GM18951 (cell line): ENCODE results near the gene WFDC10B.
"Not testable (repeated sequence)": the region's sequence is repeated elsewhere in the genome, so short reads cannot be mapped to it uniquely, and the experiment has no call there.

Source experiments
- POLR2A ChIP-seq: IDR thresholded peaks from 4 replicates; pipeline ENCODE4 v1.6.1; 2011; ENCODE audit warnings: mild to moderate bottlenecking; ENCODE audit not compliant: insufficient read length, insufficient read depth; ENCODE audit errors: extremely low read depth
- in situ Hi-C: fragments of 300-500 bp; cut with MboI; formaldehyde crosslinking; loops from one replicate; pipeline ENCODE4 v1.12.0; 2022; ENCODE audit warnings: low sequenced_read_pairs, mixed read lengths, inconsistent platforms; ENCODE audit not compliant: unreplicated experiment

Gene WFDC10B

GRCh38 chr20:45695496-45695895 is 9.3 kb downstream of the WFDC10B start:
- TF ChIP-seq POLR2A = no peak

GRCh38 chr20:45693346-45693745 is 11.5 kb downstream of the WFDC10B start:
- in situ Hi-C loops = not testable (repeated sequence)

More at GRCh38 chr20:45695496-45695895, 9.3 kb downstream of the WFDC10B start:
- in situ Hi-C loops = no loop called here

GRCh38 chr20:45685896-45686295 is 18.9 kb downstream of the WFDC10B start:
- TF ChIP-seq POLR2A = no peak
- in situ Hi-C loops = no loop called here

DNA sequence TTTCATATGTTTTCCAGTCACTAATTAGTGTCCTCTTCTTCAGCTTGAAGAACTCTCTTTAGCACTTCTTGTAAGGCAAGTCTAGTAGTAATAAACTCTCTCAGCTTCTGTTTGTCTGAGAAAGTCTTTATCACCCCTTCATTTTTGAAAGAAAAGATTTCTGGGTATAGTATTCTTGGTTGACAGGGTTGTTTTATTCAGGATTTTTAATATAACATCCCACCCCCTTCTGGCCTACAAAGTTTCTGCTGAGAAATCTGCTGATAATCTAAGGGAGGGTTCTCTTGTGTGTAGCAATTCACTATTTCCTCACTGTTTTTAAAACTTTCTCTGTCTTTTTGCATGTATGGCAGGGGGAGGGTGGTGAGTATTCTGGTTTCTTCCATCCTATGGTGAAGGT is 25.2 kb downstream of the WFDC10B start:
- TF ChIP-seq POLR2A = no peak
- in situ Hi-C loops = no loop called here

DNA sequence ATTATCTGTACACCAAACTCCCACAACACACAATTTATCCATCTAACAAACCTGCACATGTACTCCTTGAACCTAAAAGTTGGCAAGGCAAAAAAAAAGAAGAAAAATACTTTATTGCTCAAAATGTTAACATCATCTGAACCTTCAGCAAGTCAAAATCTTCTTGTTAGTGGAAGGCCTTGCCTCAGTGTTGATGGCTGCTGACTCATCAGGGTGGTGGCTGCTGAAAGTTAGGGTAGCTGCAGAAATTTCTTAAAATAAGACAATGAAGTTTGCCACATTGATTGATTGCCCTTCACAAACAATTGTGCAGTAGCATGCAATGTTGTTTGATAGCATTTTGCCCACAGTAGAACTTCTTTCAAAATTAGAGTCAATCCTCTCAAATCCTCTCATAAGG is 32.1 kb downstream of the WFDC10B start:
- no peak for TF ChIP-seq POLR2A
- in situ Hi-C loops = no loop called here

DNA sequence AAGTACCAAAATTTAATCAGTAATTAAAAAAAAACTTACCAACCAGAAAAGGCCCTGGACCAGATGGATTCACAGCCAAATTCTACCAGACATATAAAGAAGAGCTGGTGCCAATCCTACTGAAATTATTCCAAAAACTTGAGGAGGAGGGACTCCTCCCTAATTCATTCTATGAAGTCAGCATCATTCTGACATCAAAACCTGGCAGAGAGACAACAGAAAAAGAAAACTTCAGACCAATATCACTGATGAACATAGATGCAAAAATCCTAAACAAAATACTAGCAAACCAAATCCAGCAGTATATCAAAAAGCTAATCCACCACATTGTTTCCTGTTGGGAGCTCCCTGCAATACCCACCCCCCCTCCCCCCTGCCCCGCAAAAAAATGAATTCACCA is 34.7 kb downstream of the WFDC10B start, which contains the start of gene WFDC11:
TSS of gene WFDC11 (minus strand) at position 101 of the 400 bp plus-strand sequence. CDS start 19,639 bp downstream, outside the sequence.
- in situ Hi-C loops = no loop called here
- TF ChIP-seq POLR2A = no peak

- in situ Hi-C loops = not testable (repeated sequence)
Observed at GRCh38 chr20:45657038-45657437, 47.8 kb downstream of the WFDC10B start.

DNA sequence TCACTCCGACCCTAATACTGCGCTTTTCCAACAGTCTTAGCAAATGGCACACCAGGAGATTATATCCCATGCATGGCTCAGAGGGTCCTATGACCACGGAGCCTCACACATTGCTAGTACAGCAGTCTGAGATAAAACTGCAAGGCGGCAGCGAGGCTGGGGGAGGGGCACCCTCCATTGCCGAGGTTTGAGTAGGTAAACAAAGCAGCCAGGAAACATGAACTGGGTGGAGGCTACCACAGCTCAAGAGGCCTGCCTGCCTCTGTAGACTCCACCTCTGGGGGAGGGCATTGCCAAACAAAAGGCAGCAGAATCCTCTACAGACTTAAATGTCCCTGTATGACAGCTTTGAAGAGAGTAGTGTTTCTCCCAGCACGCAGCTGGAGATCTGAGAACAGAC is 53.1 kb downstream of the WFDC10B start:
- in situ Hi-C loops = not testable (repeated sequence)

GRCh38 chr20:45649312-45649863 is 55.4 kb downstream of the WFDC10B start:
- no peak for TF ChIP-seq POLR2A
- in situ Hi-C loops = no loop called here

DNA sequence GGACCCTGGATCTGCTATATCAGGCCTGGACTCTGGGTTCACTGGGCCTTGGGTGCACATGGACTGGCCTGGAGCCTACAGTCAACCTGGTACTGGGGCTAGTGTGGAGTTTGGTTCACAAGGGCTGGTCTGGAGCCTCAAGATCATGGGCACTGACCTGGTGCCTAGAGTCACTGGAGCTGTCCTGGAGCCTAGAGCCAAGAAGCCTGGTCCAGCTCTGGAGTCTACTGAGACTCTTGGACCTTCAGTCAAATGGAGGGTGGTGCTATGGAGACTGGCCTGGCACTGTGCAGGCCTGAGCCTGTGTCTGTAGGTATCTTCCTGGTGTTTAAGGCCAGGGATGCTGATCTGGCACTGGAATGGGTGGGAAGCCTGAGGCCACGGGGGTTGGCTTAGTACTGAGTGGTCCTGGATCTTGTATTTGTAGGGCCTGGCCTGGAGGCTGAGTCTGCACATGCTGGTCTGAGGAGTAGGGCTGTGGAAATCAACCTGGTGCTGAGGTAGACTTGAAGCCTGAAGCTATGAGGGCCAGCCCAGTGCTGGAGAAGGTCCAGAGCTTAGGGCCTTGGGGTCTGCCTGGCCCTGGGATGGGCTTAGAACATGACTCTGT is 57.3 kb downstream of the WFDC10B start:
- in situ Hi-C loops = no loop called here
- TF ChIP-seq POLR2A = no peak

DNA sequence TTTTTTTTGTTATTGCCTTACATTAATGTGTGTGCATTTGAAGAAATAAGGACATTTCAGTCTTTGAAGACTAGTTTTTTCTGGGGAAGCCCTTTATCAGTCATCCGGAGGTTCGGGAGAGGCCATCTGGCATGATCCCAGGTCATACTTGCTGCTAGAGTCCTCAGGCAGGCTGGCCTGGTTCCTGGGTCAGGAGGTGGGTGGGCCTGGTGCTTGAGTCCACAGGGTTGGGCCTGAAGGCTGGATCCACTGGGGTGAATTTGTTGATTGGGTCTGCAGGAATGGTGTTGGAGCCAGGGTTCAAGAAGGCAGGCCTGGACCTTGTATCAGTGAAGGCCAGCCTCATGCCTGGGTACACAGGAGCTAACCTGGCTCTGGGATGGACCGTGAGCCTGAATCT is 57.9 kb downstream of the WFDC10B start:
- in situ Hi-C loops = no loop called here
- no peak for TF ChIP-seq POLR2A

DNA sequence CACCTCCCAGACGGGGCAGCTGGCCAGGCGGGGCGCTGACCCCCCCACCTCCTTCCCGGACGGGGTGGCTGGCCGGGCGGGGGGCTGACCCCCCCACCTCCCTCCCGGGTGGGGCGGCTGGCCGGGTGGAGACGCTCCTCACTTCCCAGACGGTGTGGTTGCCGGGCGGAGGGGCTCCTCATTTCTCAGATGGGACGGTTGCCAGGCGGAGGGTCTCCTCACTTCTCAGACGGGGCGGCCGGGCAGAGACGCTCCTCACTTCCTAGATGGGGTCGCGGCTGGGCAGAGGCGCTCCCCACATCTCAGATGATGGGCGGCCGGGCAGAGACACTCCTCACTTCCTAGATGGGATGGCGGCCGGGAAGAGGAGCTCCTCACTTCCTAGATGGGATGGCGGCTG is 59.0 kb downstream of the WFDC10B start:
- in situ Hi-C loops = not testable (repeated sequence)

- in situ Hi-C loops = not testable (repeated sequence)
Observed at GRCh38 chr20:45641076-45641475, 63.7 kb downstream of the WFDC10B start.

GRCh38 chr20:45639687-45640086 is 65.1 kb downstream of the WFDC10B start:
- TF ChIP-seq POLR2A = no peak
- in situ Hi-C loops = no loop called here

- in situ Hi-C loops = no loop called here
- TF ChIP-seq POLR2A = no peak
Observed at GRCh38 chr20:45636513-45636912, 68.3 kb downstream of the WFDC10B start.
